H1 (cell line): Measurements from ENCODE around the gene COG3. TPM values are rescaled to one million over a fixed set of nuclear protein-coding genes. Genes with fewer than 3 reads are reported as not detected.

Experiments used
- CTCF ChIA-PET: fragments of 300-600 bp; sonication (Branson Sonifier 250); formaldehyde crosslinking; loops from one replicate; lab custom pipeline; 2021; ENCODE audit not compliant: partially characterized antibody; lab: Charles Lee
- POLR2A ChIA-PET: fragments of 300-600 bp; sonication (Branson Sonifier 250); formaldehyde crosslinking; loops from one replicate; lab custom pipeline; 2021; ENCODE audit warnings: inconsistent platforms; ENCODE audit not compliant: partially characterized antibody; lab: Charles Lee
- DNase-seq, 2 experiments: peaks; one replicate each; pipeline versions ENCODE4 v3.0.0 to v3.0.0-alpha.2; 2010 to 2022; ENCODE audit warnings: low spot score in 2 of 2, low read depth in 1 of 2, mixed read lengths in 1 of 2
- FAIRE-seq: peaks from 2 replicates; lab custom pipeline; 2011; peaks lifted over from hg19 to GRCh38; lab: Jason Lieb, UNC
- H2AFZ ChIP-seq: 2 replicates; pipeline ENCODE4 v1.8.1; 2012; ENCODE audit warnings: low read length, inconsistent platforms
- H2AK5ac ChIP-seq: 2 replicates; pipeline ENCODE4 v1.6.1; 2013; ENCODE audit warnings: low read depth, low read length
- H2BK120ac ChIP-seq: replicated peaks from 2 replicates; pipeline ENCODE3; 2013; ENCODE audit warnings: low read depth, low read length, inconsistent platforms
- H2BK12ac ChIP-seq: 2 replicates; pipeline ENCODE4 v1.6.1; 2013; ENCODE audit warnings: low read depth, low read length
- H2BK15ac ChIP-seq: 2 replicates; pipeline ENCODE4 v1.6.1; 2013; ENCODE audit warnings: low read length
- H2BK20ac ChIP-seq: 2 replicates; pipeline ENCODE4 v1.6.1; 2013; ENCODE audit warnings: low read length
- H2BK5ac ChIP-seq: 2 replicates; pipeline ENCODE4 v1.6.1; 2013; ENCODE audit warnings: low read depth, low read length
- H3K14ac ChIP-seq: 2 replicates; pipeline ENCODE4 v1.6.1; 2013; ENCODE audit warnings: inconsistent platforms; ENCODE audit not compliant: insufficient read length
- H3K18ac ChIP-seq: 2 replicates; pipeline ENCODE4 v1.6.1; 2013; ENCODE audit warnings: low read length; ENCODE audit errors: extremely low read depth
- H3K23ac ChIP-seq: 2 replicates; pipeline ENCODE4 v1.6.1; 2013; ENCODE audit warnings: inconsistent platforms; ENCODE audit not compliant: insufficient read length
- H3K23me2 ChIP-seq: 2 replicates; pipeline ENCODE4 v1.6.1; 2013; ENCODE audit warnings: low read depth, low read length
- H3K27ac ChIP-seq: 2 replicates; pipeline ENCODE4 v1.6.1; 2011; ENCODE audit warnings: low read depth, low read length, inconsistent platforms
- H3K27me3 ChIP-seq, 4 experiments: replicated peaks in 1 of 4; 1 replicate in 1 of 4; 2 replicates in 3 of 4; pipeline versions ENCODE4 v1.6.1 to v1.8.1; 2011 to 2013; ENCODE audit warnings: low read length in 3 of 4, mild to moderate bottlenecking in 3 of 4, inconsistent platforms in 2 of 4, mixed read lengths in 2 of 4, moderate library complexity in 1 of 4; ENCODE audit not compliant: control insufficient read depth in 3 of 4, insufficient read depth in 3 of 4; ENCODE audit errors: extremely low read depth in 1 of 4
- H3K36me3 ChIP-seq, 4 experiments: 2 replicates each; pipeline versions ENCODE4 v1.6.1 to v1.8.1; 2011 to 2013; ENCODE audit warnings: mild to moderate bottlenecking in 4 of 4, low read length in 3 of 4, moderate library complexity in 2 of 4, control low read depth in 1 of 4, inconsistent platforms in 1 of 4; ENCODE audit not compliant: insufficient read depth in 4 of 4, control insufficient read depth in 2 of 4
- H3K4ac ChIP-seq: replicated peaks from 2 replicates; pipeline ENCODE3; 2013; ENCODE audit warnings: low read length, low read depth, mixed read lengths, inconsistent platforms; ENCODE audit not compliant: insufficient read length
- H3K4me1 ChIP-seq, 4 experiments: replicated peaks in 1 of 4; 1 replicate in 1 of 4; 2 replicates in 3 of 4; pipeline versions ENCODE4 v1.6.1 to v1.8.1; 2011 to 2013; ENCODE audit warnings: low read length in 3 of 4, inconsistent platforms in 2 of 4, mixed read lengths in 1 of 4; ENCODE audit not compliant: insufficient read depth in 4 of 4, control insufficient read depth in 3 of 4
- H3K4me2 ChIP-seq, 2 experiments: 2 replicates each; pipeline versions ENCODE4 v1.6.1 to v1.8.1; 2011 to 2013; ENCODE audit warnings: low read depth in 2 of 2, low read length in 2 of 2, control low read depth in 1 of 2, inconsistent platforms in 1 of 2, mild to moderate bottlenecking in 1 of 2; ENCODE audit not compliant: insufficient read depth in 1 of 2
- H3K4me3 ChIP-seq, 4 experiments: fragments of 200-600, 300-600 bp in 1 of 4; sonication (generic), shearing (Covaris generic), sonication (Bioruptor Twin) in 1 of 4; 2 replicates each; pipeline versions ENCODE4 v1.5.1 to v1.8.1; 2011 to 2016; ENCODE audit warnings: low read length in 4 of 4, low read depth in 3 of 4, control low read depth in 2 of 4, inconsistent platforms in 2 of 4, mild to moderate bottlenecking in 2 of 4, mixed read lengths in 1 of 4, moderate library complexity in 1 of 4; ENCODE audit not compliant: insufficient read depth in 2 of 4; ENCODE audit errors: extremely low read depth in 1 of 4
- H3K56ac ChIP-seq: replicated peaks from 2 replicates; pipeline ENCODE3; 2013; ENCODE audit warnings: low read depth, mild to moderate bottlenecking, mixed read lengths, low read length, inconsistent platforms; ENCODE audit not compliant: insufficient read length
- H3K79me1 ChIP-seq: 2 replicates; pipeline ENCODE4 v1.6.1; 2013; ENCODE audit warnings: low read depth, low read length, control low read depth
- H3K79me2 ChIP-seq, 2 experiments: 2 replicates each; pipeline versions ENCODE4 v1.6.1 to v1.8.1; 2012 to 2013; ENCODE audit warnings: low read length in 2 of 2, mild to moderate bottlenecking in 2 of 2, inconsistent platforms in 1 of 2; ENCODE audit not compliant: insufficient read depth in 2 of 2, control insufficient read depth in 1 of 2
- H3K9ac ChIP-seq, 4 experiments: replicated peaks in 1 of 4; 1 replicate in 1 of 4; 2 replicates in 3 of 4; pipeline versions ENCODE4 v1.6.1 to v1.8.1; 2011 to 2013; ENCODE audit warnings: low read depth in 3 of 4, low read length in 3 of 4, control low read depth in 2 of 4, mild to moderate bottlenecking in 2 of 4, moderate library complexity in 2 of 4, inconsistent platforms in 1 of 4; ENCODE audit errors: extremely low read depth in 1 of 4
- H3K9me3 ChIP-seq, 2 experiments: 2 replicates each; pipeline versions ENCODE4 v1.6.1 to v1.8.1; 2012 to 2013; ENCODE audit warnings: mild to moderate bottlenecking in 2 of 2, moderate library complexity in 2 of 2, control low read depth in 1 of 2, inconsistent platforms in 1 of 2, low read depth in 1 of 2, low read length in 1 of 2, mixed read lengths in 1 of 2; ENCODE audit not compliant: insufficient read depth in 2 of 2
- H4K20me1 ChIP-seq, 2 experiments: replicated peaks in 1 of 2; 2 replicates each; pipeline versions ENCODE3 to v1.8.1; 2011 to 2013; ENCODE audit warnings: inconsistent platforms in 2 of 2, low read length in 2 of 2, mild to moderate bottlenecking in 1 of 2; ENCODE audit not compliant: insufficient read depth in 2 of 2, control insufficient read depth in 1 of 2
- H4K5ac ChIP-seq: 2 replicates; pipeline ENCODE4 v1.6.1; 2013; ENCODE audit warnings: low read length, low read depth, mixed read lengths, inconsistent platforms; ENCODE audit not compliant: insufficient read length
- H4K8ac ChIP-seq: 2 replicates; pipeline ENCODE4 v1.8.0; 2013; ENCODE audit warnings: mild to moderate bottlenecking, moderate library complexity, low read length, inconsistent platforms; ENCODE audit not compliant: insufficient read depth; ENCODE audit errors: extremely low read depth
- H4K91ac ChIP-seq: replicated peaks from 2 replicates; pipeline ENCODE3; 2013; ENCODE audit warnings: low read length, mixed read lengths, inconsistent platforms; ENCODE audit not compliant: insufficient read length
- ASH2L ChIP-seq: fragments of 200-600, 300-600 bp; sonication (generic); IDR thresholded peaks from one replicate; pipeline ENCODE4 v1.7.1; 2017; ENCODE audit warnings: low read length
- SP2 ChIP-seq: IDR thresholded peaks from 2 replicates; pipeline ENCODE4 v1.6.1; 2012; ENCODE audit warnings: mild to moderate bottlenecking, low read length, inconsistent platforms
- YY1 ChIP-seq: IDR thresholded peaks from 2 replicates; pipeline ENCODE4 v1.6.1; 2011; ENCODE audit warnings: low read depth, mild to moderate bottlenecking, low read length
- WGBS, 2 experiments: shearing (Covaris generic) in 1 of 2; methylation state at CpG; one replicate each; pipeline versions ENCODE4 v1.1.6 to v1.1.7; 2013 to 2015; ENCODE audit warnings: low lambda C conversion rate in 2 of 2, mixed read lengths in 2 of 2, inconsistent platforms in 1 of 2, low coverage in 1 of 2, missing lambda C conversion rate in 1 of 2; ENCODE audit not compliant: insufficient replicate concordance in 2 of 2, insufficient coverage in 1 of 2, insufficient read length in 1 of 2; ENCODE audit errors: extremely low coverage in 1 of 2, missing lambda C conversion rate in 1 of 2; 5-methylcytosine and 5-hydroxymethylcytosine counted together
- polyA plus RNA-seq, 7 experiments: library from polyadenylated mRNA; depleted of rRNA in 3 of 7; stranded (reverse) in 5 of 7; unstranded in 2 of 7; fragments of >200 nt in 5 of 7; fragments of 200-250 nt in 2 of 7; gene quantifications; 1 replicate in 5 of 7; 2 replicates in 1 of 7; 4 replicates in 1 of 7; pipeline versions ENCODE4 v1.2.1 to v1.2.3, GENCODE V29; 2011 to 2013; ENCODE audit warnings: missing spikeins in 2 of 7, mixed read lengths in 2 of 7
- total RNA-seq: library from RNA; stranded (reverse); fragmentation: NEBNext Ultra II Directional; extraction: Animal tissue kit (Norgen Biotek cat#: 25700); gene quantifications from 2 replicates; pipeline ENCODE4 v1.2.1, GENCODE V29; 2021

The COG3 gene
- total and polyA plus RNA-seq, 2 of the 8 experiments (the other 6 are each of a cell fraction or from before 2014, with no cell fraction given), result 12.7 to 13.5 TPM

- H3K36me3 ChIP-seq, result no peaks in the 10 kb centered on the region
- H3K27ac ChIP-seq, result no peak overlapping the region
- no peak overlapping the region for H2BK15ac ChIP-seq
- FAIRE-seq, result no peak
- no peak overlapping the region for H3K23ac ChIP-seq
- H3K23me2 ChIP-seq, result no peaks in the 10 kb centered on the region
- H3K9me3 ChIP-seq, result no peaks in the 10 kb centered on the region
- H2BK120ac ChIP-seq, result no peak overlapping the region
- H4K8ac ChIP-seq, result no peak overlapping the region
- no peak overlapping the region for H4K5ac ChIP-seq
- no peak overlapping the region for H3K56ac ChIP-seq
- H3K14ac ChIP-seq, result no peak overlapping the region
- no peak overlapping the region for H3K9ac ChIP-seq
- no peak overlapping the region for H2AK5ac ChIP-seq
- H4K20me1 ChIP-seq, result no peaks in the 10 kb centered on the region
- H3K79me1 ChIP-seq, result no peaks in the 10 kb centered on the region
- H3K27me3 ChIP-seq, result no peaks in the 10 kb centered on the region
- H2BK20ac ChIP-seq, result no peak overlapping the region
- H3K79me2 ChIP-seq, result no peaks in the 10 kb centered on the region
- TF ChIP-seq SP2 (no peak), YY1 (no peak), ASH2L (no peak)
- H2BK12ac ChIP-seq, result no peak overlapping the region
- CTCF ChIA-PET, result interaction anchor here (0.7 kb wide), 1 partner anchor 61 kb away, joined by 3 read pairs; no protein-coding TSS in a partner anchor
- H2AFZ ChIP-seq, result no peak overlapping the region
- no peak overlapping the region for H3K18ac ChIP-seq
- H3K4me3 ChIP-seq, result no peak overlapping the region
- 91% methylated on average over 6 of the region's 6 CpGs; no CpG with 5 or more reads in 1 of the 2 experiments for WGBS, 2 experiments
- no peak overlapping the region for H3K4ac ChIP-seq
- no peak overlapping the region for H2BK5ac ChIP-seq
- no peak for DNase-seq
- POLR2A ChIA-PET, result no interaction called here
- H3K4me1 ChIP-seq, result no peaks in the 10 kb centered on the region
- H4K91ac ChIP-seq, result no peak overlapping the region
- H3K4me2 ChIP-seq, result no peak overlapping the region
These were observed 31.9 kb upstream of the COG3 start for GRCh38 chr13:45432737-45433380.
